Stimulated activated CD4-positive, alpha-beta T cell treated with anti-CD3 and anti-CD28 coated beads, Interleukin-12 subunit alpha, Interleukin-12 subunit beta, amount 100 ng/mL, for 24 hours (primary cell): ENCODE data around the gene SIK3.

Source experiments
- DNase-seq, 2 experiments: peaks; one replicate each; pipeline ENCODE4 v3.0.0-alpha.2; 2020; ENCODE audit warnings: low read depth in 2 of 2

SIK3 gene

GRCh38 chr11:116970485-116971292 lies 127.5 kb downstream of the SIK3 start:
- no peak for DNase-seq

GRCh38 chr11:116969694-116970093 lies 128.5 kb downstream of the SIK3 start:
- no peak for DNase-seq

GRCh38 chr11:116964269-116964668 lies 134.0 kb downstream of the SIK3 start:
- DNase-seq: no peak

DNA sequence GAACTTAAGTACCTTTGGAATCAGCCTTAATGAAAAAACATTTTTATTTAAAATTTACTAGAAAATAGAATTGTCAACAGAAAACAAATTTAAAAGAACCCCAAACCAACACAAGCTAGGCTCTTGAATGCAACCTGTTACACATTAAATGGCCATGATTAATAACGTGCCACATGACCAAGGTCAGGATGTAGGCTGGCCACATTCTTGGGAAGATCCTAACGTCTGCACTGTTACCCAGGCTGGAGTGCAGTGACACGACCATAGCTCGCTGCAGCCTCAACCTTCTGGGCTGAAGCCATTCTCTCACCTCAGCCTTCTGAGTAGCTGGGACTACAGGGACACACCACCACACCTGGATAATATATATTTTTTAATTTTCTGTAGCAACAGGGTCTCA lies 134.4 kb downstream of the SIK3 start:
- DNase-seq: no peak

GRCh38 chr11:116962108-116962507 lies 136.1 kb downstream of the SIK3 start:
- DNase-seq: no peak

DNA sequence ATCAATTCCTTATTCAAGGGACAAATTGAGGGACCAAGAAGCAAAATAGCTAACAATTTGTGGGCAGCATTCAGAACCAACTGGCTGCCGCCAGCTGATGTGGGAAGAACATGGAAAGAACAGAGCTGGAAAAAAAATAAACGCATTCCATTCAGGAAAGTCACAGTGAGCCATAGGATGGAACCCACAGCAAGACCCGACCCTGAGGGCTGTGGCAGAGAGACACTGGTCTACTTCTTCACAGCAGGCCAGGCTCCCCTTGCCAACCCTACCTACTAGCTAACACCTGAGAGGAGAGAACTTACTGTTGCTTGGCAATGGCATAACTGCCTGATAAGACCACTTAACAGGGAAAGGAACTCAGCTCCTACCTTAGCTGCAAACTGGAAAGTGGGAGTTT lies 137.3 kb downstream of the SIK3 start:
- DNase-seq: no peak

DNA sequence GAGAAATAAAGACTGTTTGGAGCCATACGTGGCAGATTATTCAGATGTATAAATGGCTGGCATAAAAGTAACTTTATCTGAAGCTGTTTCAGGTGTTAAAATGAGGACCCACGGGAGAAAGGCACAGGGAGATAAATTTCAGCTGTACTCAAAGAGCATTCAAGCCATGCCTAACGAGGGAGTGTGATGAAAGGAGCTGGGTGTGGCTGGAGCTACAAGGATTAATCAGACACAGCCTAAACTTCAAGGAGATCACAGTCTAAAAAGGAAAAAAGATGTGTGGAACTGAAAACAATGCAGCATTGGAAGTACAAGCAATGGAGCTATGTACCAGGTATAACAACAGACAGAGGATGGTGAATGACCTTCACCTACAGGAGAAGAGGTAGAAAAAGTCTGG lies 140.0 kb downstream of the SIK3 start:
- no peak for DNase-seq

DNA sequence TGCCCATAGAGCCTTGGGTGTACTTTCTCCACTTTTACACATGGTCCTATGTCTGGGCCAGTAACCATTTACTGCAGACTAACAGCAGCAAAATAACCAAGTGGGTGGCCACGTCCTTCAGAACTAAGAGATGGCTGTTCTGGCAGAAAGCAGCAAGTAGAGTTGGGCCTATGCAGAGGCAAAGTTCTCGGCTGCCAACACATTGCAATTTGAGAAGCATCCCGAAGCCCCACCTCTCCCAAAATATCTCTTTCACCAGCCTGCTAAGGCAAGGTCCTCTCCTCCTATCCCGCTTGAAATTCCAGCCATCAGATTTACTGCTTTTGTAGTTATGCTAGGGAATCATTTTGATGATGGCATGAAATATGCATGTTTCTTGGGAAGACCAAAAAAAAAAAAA lies 142.3 kb downstream of the SIK3 start:
- DNase-seq: no peak

- DNase-seq: no peak
Measured at GRCh38 chr11:116955548-116955947, 142.7 kb downstream of the SIK3 start.

- no peak for DNase-seq
Measured at GRCh38 chr11:116953530-116954285, 144.5 kb downstream of the SIK3 start.

DNA sequence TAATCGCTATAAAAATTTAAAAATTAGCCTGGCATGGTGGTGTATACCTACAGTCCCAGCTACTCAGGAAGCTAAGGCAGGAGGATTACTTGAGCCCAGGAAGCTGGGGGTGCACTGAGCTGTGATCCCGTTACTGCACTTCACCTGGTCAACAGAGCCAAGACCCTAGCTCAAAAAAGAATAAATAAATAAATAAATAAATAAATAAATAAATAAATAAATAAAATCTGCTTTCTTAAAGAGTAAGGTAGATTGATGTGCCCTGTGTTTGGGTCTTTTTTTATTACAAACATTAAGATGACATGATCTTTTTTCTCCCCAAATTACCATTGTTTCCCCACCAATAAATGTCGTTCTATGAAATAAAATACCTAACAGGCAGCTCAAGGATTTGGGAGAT lies 146.5 kb downstream of the SIK3 start:
- DNase-seq: no peak

GRCh38 chr11:116950210-116950609 lies 148.0 kb downstream of the SIK3 start:
- no peak for DNase-seq

DNA sequence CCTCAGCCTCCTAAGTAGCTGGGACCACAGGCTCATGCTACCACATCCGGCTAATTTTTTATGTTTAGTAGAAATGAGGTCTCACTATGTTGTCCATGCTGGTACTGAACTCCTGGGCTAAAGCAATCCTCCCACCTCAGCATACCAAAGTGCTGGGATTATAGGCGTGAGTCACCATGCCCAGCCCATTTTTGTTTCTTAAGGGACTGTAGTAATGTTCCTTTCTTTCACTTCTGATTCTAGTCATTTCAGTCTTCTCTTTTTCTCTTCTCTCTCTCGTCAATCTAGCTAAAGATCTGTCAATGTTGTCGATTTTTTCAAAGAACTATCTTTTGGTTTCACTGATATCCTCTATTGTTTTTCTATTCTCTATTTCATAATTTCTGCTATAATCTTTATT lies 149.8 kb downstream of the SIK3 start:
- DNase-seq: no peak

GRCh38 chr11:116946414-116946813 lies 151.8 kb downstream of the SIK3 start:
- DNase-seq: no peak

DNA sequence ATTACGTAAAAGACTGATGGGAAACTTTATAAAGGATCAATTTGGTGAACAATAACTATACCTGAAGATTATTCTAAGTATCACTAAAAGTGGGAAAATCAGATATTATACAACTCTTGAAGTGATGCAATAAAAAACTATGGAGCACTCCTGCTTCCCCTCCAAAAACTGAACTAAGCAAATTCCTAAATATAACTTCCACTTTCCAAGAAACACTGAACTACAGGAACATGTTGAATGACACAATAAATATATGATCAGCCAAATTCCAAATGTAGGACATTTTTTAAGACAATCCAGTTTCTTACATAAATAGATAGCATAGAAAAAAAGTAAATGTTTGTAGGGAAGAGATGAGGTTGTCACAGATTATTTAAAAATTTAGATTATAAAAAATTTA lies 158.7 kb downstream of the SIK3 start:
- no peak for DNase-seq

DNA sequence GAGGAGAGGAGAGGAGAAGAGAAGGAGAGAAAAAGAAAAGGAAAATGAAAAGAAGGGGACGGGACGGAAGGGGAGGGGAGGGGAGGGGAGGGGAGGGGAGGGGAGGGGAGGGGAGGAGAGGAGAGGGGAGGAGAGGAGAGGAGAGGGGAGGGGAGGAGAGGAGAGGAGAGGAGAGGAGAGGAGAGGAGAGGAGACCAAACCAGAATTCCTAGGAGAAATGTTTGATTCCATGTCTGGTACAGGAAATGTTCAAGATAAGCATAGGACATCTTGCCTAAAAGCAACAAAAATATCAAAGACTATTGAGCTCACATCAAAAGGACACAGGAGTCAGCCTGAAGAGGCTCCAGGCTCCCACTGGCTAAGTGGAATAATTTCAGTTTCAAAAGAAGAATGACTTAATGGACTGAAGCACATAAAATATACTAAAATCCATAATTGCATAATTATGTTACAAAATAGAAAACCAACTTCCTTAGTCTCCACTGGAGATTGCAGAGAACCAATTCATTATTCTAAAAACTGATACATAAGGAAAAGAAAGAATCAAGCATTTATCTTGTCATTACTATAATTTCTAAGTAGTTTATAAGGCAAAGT lies 159.7 kb downstream of the SIK3 start:
- no peak for DNase-seq

DNA sequence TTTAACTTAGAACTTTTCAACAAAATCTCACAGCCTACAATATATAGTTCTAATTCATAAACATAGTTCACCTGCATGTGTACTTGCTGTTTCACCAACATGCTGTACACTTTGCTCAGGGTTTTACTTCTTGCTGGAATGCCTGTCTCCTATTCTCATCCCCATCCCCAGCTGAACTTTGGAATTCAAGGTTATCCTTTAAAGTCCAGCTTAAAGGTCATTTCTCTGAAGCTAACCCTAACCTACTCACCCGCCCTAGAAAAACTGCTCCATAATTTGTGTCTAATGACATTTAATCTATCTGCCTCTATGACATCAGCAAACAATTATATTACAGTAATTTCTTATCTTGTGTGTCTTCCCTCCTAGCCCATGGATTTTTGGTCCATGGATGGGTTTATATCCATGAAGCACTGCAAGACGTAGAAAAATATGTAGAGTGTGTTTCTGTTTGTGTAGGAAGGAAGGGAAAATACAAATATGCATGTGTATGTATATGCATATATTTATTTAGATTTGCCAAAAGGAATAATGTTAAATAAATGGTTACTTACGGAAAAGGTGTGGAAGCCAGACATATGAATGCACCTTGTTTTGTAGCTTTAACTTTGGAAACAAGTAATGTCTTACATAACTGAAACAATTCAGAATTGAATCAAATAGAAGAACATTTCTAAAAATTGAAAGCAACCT lies 161.3 kb downstream of the SIK3 start:
- DNase-seq: no peak

DNA sequence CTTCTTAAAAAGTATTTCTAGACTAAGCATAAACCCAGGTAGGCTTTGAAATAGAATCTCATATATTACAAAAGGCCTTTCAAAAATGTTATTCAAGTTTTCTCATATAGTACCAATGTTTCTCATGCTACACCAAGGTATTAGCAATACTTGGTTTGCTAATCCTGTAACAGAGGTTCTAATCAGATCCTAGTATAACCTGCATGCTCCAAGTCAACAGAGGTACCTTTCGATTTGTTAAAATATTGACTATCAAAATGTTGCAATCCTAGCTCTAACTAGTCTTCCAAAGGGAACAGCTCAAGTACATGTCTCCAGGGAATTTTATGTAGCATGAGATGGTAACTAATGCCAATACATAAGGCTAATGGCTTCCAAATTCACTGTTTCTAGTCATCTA lies 162.7 kb downstream of the SIK3 start:
- DNase-seq: no peak

- DNase-seq: no peak
Measured at GRCh38 chr11:116935089-116935488, 163.1 kb downstream of the SIK3 start.

GRCh38 chr11:116933961-116934360 lies 164.3 kb downstream of the SIK3 start:
- DNase-seq: no peak

- no peak for DNase-seq
Measured at GRCh38 chr11:116932181-116932580, 166.0 kb downstream of the SIK3 start.

DNA sequence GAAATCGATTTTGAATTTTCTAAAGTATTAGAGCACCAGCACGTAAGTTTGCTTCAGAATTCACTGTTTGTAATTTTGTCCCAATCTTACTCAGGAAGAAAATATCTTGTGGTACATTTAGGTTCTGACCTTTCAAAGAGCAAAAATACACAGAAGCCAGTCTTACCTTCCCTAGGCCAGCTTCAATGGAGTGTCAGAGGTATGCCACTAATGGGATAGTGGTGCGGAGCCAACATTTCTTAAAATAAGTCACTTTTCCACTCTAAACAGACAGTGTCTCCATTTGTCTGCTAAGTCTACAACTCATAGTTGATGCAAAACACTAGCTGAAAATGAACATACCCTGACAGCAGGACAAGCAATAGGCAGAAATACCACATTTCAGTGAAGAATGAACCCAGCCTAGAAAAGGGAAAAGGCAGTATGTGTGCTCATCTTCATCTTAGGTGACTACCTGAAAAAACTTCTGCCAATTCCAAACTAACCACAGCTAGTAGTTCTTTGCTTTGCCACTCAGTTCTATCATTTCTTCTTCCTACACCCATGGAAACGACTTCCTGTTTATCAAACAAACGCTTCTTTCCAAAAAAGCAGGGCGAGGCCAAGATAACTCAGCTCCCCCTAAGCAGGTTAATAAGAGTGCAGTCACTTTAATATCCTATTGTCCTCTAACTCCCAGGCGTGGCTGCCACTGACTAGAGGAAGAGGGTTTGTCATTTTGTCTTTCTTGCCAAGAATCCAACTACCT lies 166.8 kb downstream of the SIK3 start:
- DNase-seq: no peak
